ENCODE results near the gene FAM177A1.

GRCh38 chr14:35117112-35117511, 71.0 kb downstream of the FAM177A1 start:
- TF ChIP-seq CTCF (IDR thresholded peaks at IDR 0.05) = no peak
- TF ChIP-seq POLR2AphosphoS5 (IDR thresholded peaks at IDR 0.05) = no peak
- no peak for TF ChIP-seq POLR2A (IDR thresholded peaks at IDR 0.05)
